NCI-H1930 (cell line): ENCODE measurements around the gene ISCU.

Experiments used
- DNase-seq, 2 experiments: peaks; one replicate each; lab custom pipeline; 2025; lab: John Stamatoyannopoulos, UW

The ISCU gene

DNA sequence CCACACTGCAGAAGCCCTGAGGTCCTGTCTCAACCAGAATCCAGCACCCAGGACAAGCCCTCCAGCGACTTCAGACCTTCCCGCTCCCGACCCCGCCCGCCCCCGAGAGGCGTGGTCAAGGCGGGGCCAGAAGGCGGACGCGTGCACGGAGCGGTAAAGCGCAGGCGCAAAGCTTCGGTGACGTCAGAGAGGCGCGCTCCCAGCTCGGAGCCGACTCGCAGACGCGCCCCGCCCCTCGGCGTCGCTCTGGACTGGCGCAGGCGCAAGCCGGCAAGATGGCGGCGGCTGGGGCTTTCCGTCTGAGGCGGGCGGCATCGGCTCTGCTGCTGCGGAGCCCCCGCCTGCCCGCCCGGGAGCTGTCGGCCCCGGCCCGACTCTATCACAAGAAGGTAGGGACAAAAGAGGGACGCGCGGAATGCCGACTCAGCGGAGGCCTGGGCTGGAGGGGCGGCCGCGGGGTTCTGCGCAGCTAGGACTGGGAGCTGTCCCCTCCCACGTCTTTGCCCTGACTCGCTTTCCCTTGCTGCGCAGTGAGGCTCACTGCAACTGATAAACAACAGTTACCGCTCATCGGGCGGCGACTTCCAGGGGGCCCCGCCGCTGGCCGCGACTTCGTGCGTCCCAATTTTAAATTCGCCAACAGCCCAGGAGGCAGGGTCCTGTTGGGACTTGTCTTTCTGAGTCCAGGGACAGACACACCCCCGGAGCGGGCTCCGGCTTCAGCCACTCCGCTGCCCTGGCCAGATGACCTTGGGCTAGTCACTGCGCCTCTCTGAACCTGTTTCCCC is at the start of gene ISCU:
Gene ISCU, plus strand, starts transcription at position 249 of the 788 bp plus-strand sequence. Its CDS starts 27 bp downstream, at position 276.
- DNase-seq: peak; percentile 90 to 97

DNA sequence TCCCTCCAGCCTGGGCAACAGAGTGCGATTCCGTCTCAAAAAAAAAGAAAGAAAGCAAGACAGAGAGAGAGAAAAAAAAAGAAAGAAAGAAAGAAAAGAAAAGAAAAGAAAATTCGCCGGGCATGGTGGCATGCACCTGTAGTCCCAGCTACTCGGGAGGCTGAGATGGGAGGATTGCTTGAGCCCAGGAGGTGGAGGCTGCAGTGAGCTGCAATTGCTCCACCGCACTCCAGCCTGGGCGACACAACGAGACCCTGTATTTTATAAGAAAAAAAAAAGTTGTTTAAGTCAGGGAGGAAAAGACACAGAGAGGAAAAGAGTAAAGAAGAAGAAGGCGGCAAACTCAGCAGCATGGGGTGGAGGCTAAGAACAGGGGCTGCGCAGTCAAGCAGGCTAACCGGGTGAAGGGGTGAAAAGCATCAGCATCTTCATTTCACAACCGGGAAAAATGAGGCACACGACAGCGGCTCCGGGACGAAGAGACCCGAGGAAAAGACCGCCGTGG is 47.9 kb upstream of the ISCU start:
- DNase-seq: no peak

DNA sequence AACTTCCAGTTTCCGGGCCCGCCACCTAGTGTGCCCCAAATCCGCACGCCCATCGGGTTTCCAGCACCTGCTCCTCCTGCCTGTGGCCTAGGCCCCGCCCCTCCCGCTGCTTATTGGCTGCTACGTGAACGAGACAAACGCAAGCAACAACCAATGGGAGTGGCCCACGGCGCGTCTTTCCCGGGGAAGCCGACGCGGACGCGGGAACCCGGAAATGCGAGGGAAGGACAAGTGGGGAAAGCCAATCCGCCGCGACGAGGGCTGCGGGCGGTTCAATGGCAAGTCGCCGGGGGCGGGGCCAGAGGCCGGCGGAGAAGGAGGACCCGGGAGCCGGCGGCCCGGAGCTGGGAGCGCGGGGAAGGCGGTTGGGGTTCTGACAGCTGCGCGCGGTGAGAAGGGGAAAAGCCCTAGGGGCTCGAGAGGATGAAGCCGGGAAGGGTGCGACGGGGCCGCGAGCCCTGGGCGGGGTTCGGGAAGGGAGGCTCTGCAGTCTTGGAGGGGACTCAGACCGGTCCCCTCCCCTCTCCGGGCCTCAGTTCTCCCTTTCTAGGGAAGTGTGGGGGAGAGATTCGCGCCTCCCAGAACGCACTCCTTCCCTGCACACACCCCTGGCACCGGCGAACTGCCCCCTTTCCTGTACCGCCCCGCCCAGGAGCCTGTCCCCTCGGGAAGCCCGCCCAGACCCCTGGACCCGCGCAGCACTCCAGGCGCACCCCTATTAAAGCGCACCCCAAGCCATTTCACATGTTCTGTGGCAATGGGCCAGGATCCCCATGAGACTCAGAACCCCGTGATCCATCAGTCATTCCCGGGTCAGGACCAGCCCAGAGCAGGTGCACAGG is 47.2 kb upstream of the ISCU start, which contains the start of gene FICD:
Gene FICD, plus strand, starts transcription at position 305 of the 842 bp plus-strand sequence. CDS start 1,696 bp downstream, outside the sequence.
- DNase-seq: peak; percentile 98

DNA sequence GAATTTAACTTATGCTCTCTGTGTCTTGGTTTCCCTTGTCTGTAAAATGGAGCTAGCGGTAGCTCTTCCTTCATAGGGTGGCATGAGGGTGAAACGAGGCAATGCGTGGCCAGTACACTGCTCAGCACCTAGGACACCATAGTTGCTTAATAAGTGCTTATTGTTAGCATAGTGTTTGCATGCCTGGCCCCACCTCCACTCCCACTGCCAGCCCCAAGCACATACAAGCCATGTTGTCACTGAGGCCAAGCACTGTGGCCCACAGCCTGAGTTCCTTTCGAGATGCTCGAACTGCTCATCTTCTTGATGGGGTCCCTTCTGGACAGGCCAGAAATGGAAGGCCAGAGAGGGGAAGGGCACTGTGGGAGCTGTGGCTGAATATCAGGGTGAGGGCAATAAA is 46.5 kb upstream of the ISCU start:
- DNase-seq: no peak

DNA sequence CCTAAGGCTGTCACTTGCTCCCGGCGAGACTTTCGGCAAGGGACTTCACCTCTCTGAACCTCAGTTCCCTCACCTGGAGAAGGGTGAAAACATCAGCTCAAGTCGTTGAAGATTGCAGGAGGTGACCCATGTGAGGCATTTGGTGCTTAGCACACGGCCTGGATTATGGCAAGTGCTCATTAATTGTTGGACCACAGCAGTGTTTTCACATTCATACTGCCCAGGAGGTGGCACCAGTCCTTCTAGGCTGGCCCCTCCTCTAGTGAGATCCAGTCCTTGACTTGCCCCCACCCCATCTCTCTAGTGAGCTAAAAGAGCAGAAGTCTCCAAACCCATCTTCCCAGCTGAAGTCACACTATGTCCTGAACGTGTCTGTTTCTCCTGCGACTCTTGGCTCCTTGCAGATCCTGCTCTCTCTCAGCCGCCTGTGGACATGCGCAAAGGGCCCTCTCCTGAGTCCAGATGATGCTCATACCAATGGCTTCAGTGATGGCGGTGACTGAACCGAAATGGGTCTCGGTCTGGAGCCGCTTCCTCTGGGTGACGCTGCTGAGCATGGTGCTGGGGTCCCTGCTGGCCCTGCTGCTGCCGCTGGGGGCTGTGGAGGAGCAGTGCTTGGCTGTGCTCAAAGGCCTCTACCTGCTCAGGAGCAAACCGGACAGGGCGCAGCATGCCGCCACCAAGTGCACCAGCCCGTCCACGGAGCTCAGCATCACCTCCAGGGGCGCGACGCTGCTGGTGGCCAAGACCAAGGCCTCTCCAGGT is 45.7 kb upstream of the ISCU start:
- DNase-seq: no peak

DNA sequence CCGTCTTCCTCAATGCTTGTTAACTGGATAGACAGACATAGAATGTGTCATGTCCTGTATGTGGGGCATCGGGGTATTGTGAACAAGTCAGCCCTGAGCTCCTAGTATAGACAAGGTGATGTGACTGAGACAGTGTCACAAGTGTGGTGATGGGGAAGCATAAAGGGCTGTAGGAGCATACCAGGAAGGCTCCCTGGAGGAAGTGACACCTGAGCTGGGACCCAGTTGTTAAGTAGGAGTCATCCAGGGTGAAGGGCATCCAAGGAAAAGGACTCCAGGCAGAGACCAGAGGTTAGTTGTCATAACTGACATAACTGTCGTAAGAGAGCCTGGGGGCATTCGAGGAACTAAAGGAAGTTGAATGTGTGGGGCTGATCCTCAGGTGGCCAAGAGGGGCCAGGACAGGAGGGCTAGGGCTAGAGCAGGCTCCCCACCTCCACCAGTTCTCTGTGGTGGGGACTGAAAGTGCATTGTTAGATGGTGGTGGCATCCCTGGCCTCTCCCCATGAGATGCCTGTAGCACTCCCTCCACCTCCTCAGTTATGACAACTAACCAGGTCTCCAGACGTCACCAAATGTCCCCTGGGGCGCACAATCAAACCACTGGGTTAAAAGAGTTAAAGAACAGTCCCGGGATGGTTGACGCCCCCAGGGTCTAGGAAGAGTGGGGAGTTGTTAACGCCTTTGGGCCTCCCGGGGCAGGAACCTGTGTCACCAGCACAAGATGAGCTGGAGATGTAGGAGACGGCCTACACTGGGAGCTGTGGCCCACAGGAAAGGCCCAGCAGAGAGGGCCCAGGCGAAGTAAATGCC is 44.9 kb upstream of the ISCU start:
- DNase-seq: no peak

DNA sequence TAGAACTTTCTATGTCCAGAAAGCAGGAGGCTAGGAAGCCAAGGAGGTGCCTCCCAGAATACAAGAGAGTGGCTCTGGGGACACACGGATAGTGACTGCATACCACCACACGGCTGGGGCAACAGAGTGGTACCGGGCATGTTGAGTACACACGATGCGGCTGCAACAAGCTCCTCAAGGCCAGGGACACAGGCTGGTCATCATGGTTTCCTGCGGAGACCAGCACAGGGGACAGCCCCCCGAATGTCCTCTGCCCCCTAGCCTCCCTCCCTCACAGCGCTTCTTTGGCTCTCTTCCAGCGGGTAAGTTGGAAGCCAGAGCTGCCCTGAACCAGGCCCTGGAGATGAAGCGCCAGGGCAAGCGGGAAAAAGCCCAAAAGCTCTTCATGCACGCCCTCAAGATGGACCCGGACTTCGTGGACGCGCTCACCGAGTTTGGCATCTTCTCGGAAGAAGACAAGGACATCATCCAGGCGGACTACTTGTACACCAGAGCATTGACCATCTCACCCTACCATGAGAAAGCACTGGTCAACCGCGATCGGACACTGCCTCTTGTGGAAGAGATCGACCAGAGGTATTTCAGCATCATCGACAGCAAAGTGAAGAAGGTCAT is 44.2 kb upstream of the ISCU start:
- no peak for DNase-seq

DNA sequence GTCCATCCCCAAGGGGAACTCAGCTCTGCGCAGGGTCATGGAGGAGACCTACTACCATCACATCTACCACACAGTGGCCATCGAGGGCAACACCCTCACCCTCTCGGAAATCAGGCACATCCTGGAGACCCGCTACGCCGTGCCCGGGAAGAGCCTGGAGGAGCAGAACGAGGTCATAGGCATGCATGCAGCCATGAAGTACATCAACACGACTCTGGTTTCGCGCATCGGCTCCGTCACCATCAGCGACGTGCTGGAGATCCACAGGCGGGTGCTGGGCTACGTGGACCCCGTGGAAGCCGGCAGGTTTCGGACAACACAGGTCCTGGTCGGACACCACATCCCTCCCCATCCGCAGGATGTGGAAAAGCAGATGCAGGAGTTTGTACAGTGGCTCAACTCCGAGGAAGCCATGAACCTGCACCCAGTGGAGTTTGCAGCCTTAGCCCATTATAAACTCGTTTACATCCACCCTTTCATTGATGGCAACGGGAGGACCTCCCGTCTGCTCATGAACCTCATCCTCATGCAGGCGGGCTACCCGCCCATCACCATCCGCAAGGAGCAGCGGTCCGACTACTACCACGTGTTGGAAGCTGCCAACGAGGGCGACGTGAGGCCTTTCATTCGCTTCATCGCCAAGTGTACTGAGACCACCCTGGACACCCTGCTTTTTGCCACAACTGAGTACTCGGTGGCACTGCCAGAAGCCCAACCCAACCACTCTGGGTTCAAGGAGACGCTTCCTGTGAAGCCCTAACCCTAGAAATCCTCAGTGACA is 43.5 kb upstream of the ISCU start:
- no peak for DNase-seq

DNA sequence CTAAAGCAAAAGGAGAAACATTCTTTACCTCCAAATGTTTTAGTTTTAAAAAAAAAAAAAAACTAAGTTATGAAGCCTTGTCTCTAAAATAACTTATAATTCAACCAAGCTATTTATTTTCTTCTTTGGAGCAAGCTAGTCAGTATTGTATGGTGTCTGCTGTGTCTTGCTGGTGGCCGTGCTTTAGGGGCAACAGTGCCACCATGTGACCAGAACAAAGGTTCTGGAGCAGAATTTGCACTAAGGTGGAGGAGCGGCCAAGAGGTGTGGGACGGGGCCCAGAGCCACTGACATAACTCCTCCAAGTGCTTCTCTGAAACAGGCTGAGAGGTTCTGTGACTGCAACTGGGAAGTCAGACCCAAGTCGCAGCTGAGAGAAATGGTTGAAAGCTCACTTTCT is 42.8 kb upstream of the ISCU start:
- DNase-seq: no peak

DNA sequence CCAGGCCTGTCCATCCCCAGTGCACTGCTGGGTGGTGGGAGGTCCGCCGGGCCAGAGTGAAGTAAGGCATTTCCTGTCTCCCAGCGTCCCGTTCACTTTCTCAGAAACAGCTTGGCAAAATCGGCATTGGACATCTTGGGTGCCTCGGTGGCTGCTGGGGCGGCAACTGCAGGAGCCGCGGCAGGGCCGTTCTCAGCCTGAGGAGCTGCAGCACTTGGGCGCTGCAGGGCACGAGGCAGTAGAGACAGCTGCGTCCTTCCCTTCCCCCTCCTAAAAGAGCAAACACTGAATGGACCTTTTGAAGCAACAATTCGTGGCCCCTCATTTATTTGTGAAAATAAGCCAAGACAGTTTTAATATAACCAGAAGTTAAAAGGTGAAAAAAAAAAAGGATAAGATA is 39.0 kb upstream of the ISCU start:
- DNase-seq: no peak

DNA sequence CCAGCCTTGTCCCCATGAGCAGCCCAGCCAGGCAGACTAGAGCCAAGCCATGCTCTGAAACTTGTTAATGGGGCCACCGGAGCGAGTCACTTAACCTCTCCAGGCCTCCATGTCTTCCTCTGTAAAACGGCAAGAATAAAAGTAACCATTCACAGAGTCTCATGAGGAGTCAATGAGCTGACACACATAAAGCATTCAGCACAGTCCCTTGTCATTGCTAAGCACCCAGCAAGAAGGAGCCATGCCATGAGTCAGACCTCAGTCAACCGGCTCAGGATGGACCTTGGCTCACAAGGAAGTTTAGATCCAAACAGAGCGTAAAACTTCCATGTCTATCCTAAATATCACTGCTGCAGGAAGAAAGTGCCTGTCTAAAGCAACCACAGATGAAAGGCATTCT is 36.7 kb upstream of the ISCU start:
- no peak for DNase-seq

DNA sequence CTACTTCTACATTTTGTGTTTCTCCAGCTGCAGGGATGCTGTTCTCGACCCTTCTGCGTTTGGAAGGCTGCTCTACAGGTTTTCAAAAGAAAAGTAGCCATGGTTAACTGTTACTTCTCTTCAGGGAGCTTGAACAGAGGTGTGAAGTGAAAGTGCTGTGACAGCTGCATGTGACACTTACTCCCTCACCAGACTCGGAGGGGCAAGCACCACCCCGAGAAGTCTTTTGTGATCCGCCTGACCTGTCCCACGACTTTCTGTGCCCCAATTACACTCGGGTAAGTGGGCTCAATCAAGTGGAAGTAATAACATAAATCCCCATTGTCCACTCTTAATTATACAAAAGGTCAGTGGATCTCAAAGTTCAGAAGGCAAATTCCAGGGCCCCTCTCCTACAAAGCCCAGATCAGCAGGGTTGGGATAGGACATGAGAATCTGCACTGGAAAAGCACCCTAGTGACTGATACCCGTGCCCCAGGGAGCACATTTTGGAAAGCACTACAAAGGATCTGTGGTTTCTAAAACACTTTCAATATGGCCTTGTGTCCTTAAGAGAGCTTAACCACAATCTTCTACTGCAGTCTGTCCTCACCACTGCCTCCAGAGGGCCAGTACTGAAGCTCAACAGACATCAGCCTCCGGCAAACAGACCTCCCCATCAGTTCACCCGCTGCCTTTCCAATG is 35.8 kb upstream of the ISCU start:
- DNase-seq: no peak

DNA sequence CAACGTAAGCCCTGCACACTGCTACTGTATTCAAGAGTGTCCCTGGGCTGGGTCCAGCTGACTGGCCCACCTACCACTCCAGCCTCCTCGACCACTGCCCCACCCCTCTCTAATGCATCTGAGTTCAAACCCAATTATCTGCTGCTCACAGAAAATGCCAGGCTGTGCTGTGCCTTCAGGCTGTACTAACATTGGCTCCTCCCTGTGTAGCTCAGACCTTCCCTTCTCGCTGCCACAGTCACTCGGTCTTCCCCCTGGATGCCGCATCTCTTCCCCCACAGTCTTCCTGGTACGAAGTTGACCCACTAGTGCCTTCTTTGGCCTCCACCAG is 35.3 kb upstream of the ISCU start:
- DNase-seq: no peak

DNA sequence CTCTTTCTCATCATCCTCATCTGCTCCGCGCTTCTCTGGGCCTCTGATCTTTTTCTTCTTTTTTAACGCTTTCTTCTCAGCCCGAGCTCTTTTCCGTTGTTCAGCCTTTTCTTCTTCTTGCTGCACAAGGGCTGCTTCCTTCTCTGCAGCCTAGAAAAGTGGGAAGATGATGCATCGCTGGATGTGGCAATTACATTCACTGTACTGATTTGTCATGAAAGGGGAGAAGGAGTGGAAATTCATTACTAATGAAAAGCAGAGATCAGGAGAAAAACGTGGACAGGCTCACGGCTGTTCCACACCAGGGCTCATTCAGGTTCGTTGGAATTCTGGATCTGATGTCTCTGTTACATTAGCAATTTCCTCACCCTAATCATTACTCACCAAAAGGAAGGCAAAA is 32.2 kb upstream of the ISCU start:
- no peak for DNase-seq

DNA sequence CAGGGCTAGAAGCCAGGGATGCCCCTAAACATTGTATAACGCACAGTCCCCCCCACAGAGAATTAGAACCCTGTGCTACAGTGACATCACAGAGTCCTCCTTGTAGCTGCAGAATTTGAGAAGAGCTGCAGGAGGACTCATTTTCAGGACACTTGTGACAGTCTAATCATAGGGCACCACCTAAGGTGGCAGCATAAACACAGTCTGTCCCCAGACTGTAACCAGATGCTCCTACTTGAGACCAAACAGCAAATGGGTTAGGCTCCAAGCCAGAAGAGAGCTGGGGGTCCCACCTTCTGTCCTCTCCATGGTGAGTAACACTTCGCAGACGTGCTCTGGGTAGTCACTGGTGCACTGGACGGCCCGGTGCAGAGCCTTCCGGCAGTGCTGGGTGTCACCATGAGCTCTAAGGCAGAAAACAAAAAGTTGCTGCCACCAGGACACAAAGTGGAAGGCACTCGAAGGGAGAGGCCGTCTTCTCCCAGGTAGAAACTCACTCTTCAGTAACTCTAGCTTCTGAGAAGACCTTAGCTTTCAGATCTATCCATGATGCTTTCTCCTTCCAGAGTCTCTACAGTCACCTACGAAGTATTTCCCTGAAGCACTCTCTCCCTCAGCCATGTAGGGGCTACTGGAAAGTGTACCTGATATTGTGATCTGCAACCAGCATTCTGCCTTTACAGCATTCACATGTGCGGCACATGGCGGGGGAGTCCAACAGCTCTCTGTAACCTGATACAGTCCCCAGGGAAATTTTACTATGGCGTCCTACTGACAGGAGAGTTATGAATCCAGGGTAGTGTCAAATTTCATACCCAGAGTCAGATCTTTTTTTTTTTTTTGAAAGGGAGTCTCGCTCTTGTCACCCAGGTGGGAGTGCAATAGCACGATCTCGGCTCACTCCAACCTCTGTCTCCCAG is 30.2 kb upstream of the ISCU start:
- peak; percentile 33 to 45 for DNase-seq

DNA sequence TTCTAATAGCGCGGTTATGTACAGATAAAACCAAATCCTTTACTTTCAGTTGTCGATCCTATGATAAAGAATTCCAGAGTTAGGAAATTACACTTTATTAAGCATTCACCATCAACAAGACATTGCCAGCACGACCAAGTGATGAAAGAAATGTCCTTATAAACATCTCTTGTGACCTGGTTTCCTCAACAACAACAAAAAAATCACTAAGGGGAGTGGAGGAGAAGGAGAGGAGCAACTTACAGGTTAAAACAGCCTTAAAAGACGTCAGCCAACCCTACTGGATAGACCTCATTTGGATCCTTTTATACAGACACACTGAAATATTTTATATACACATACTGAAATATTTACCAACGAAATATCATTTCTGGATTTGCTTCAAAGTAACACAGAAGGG is 24.2 kb upstream of the ISCU start:
- no peak for DNase-seq

DNA sequence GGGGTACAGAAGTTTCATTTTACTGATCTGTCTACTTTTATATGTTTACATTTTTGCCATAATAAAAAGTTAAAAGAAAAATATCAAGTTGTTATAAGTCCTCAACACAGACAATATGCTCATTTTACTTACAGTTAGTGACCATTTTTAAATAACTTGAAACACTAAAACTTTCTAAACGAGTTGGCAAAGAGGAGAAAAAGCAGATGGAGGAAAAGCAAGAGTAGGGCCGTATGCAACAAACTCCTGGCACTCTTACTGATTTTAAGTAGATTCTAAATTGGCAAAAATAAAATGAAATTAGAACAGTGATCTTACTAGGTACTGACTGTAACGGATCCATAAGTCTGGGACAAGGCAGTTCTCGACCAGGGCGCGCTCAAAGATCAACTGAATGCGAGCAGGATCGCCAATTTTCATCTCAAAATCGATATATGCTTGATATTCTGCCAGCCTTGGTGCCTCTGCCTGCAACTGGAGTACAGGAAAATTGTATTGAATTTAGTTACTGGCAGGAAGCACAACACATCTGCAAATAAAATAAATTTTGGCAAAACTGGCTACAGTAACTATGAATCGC is 23.7 kb upstream of the ISCU start:
- DNase-seq: no peak

DNA sequence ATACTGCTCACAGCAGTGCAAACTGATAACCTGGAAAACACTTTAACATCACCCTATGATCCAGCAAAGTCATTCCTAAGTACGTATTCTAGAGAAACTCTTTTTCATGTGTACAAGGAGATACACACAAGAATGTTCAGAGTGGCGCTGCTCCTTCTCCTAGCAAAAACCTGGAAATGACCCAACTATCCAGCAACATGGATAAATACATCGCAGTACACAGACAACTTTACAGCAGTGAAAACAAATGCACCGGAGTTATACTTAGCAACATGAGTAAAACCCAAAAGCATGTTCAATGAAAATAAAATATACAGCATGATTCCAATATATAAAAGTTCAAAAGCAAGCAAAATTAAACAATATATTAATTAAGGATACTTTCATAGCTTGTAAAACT is 20.1 kb upstream of the ISCU start:
- DNase-seq: no peak
